ENCODE measurements around the gene TMEM125.

The TMEM125 gene

DNA sequence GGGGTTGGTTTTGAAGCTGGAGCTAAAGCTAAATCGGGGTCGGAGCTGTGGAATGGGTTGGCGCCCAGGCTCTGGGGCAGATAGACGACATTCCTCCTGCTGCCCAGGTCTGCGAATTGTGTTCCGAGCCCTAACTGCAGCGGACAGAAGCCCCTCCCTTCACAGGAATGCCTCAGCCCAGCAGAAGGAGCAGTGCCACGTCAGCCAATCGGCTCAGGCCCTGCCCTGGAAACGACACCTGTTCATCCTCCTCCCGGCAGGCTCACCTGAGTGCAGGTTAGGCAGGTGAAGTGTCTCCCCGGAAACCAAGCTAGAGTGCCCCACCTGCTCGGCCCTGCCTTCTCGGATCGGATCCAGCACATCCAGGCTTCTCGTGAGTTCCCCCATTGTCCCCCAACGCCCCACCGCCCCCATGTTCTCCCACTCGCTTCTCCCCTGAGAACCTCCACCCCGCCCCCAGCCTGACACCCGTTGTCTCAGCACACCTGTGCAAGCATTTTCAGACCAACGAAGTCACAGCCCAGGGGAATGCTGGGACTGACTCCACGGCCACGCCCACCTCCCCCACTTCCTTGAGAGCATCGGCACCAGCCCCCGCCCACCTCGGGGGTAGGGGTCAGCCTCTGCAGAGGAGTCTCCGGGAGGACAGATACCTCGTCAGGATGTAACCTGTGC lies 775 bp downstream of the TMEM125 start:
- no peaks in the 10 kb centered on the region for H3K36me3 ChIP-seq (ENCODE audit: insufficient read depth, low read length)
- H3K4me2 ChIP-seq (ENCODE audit: low read length), result peak overlapping the region; percentile 51
- H3K79me2 ChIP-seq (ENCODE audit: insufficient read depth, low read length), result no peaks in the 10 kb centered on the region
- H3K9me3 ChIP-seq (ENCODE audit: low read length), result no peaks in the 10 kb centered on the region
- H3K4me3 ChIP-seq (ENCODE audit: low read depth, low read length, poor library complexity, severe bottlenecking), result peak overlapping the region; percentile 37
- TF ChIP-seq CTCF (IDR thresholded peaks at IDR 0.05; ENCODE audit: low read length) (no peak), EZH2 (IDR thresholded peaks at IDR 0.05; ENCODE audit: borderline replicate concordance, low read length) (no peak)
- no peaks in the 10 kb centered on the region for H4K20me1 ChIP-seq (ENCODE audit: insufficient read depth, low read length)
- no peak overlapping the region for H3K9ac ChIP-seq (ENCODE audit: low read length)
- no peak overlapping the region for H2AFZ ChIP-seq (ENCODE audit: low read length)
- no peaks in the 10 kb centered on the region for H3F3A ChIP-seq (ENCODE audit: insufficient read depth, low read length)
- no peaks in the 10 kb centered on the region for H3K9me2 ChIP-seq (ENCODE audit: low read depth, low read length)
- peaks cover 3% of the 10 kb centered on the region for H3K4me1 ChIP-seq (ENCODE audit: insufficient read depth, low read length, severe bottlenecking)
- H3K27me3 ChIP-seq (ENCODE audit: insufficient read depth, low read length), result no peaks in the 10 kb centered on the region; the same call in 1 of the 2 replicates
- H3K27ac ChIP-seq (ENCODE audit: low read depth, low read length, poor library complexity, severe bottlenecking), result no peak overlapping the region

DNA sequence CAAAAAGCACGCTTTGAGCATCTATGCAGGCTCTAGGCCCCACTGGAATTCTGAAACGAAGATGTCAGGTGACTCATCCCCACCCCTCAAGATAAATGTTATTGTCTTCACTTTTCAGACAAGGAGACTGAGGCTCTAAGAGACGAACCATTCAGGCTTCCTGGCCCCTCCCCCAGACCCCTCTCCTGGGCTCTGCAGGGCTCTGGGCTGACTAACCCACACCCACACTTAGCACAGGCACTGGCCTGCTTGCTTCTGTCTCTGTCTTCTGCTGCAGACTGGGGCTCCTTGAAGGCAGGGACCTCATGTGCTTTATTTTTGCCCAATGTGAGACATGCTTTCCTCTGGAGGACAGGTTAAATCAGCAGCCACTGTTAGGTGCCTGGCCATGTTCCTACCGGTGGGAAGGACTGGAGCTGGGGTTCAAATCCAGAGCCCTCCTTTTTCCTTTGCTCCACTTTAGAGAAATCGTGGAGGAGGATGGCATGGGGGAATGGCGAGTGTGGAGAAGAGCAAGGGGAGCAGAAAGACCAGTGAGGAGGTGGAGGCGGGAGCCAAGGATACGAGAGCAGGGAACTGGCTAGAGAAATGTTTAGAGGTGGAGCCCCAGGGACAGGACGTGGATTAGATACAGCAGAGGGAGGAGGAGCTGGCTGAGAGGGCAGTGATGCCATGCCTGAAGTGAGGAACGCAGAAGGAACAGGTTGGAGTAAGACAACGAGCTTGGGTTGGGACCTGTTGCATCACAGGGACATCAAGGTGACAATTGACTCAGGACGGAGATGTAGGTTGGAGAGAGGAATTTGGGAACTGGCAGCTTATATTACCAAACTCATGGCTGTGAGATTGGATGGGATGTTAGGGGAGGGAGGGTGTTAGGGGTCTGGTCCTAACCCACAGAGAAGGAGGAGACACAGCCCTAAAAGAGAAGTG lies 1.7 kb downstream of the TMEM125 start:
- Histone ChIP-seq H2AFZ (ENCODE audit: low read length) (no peak overlapping the region), H3K4me3 (ENCODE audit: low read depth, low read length, poor library complexity, severe bottlenecking) (peak overlapping the region; percentile 37), H3K4me2 (ENCODE audit: low read length) (peak overlapping the region; percentile 51)

DNA sequence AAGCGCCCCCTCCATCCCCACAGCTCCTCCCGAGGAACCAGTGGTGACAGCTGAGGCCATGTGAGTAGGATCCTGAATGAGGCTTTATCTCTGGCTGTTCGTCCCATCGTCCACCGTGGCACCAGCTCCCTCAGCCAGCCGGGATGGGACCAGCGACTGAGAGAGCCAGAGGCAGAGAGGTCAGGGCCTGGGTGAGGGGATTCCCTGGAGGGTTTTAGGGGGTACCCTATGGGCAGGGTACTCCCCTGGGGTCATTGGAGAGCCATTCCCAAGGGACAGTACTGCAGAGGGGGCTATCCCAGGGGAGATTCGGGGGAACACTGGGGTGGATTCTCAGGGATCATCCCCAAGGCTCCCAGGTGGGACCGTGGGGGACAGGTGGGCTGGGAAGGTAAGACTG lies 2.4 kb downstream of the TMEM125 start:
- Histone ChIP-seq H3K9me3 (ENCODE audit: low read length) (no peaks in the 10 kb centered on the region), H3K27ac (ENCODE audit: low read depth, low read length, poor library complexity, severe bottlenecking) (no peak overlapping the region), H3K27me3 (ENCODE audit: insufficient read depth, low read length) (peaks cover 6% of the 10 kb centered on the region), H3F3A (ENCODE audit: insufficient read depth, low read length) (no peaks in the 10 kb centered on the region), H3K36me3 (ENCODE audit: insufficient read depth, low read length) (no peaks in the 10 kb centered on the region), H3K9me2 (ENCODE audit: low read depth, low read length) (no peaks in the 10 kb centered on the region), H2AFZ (ENCODE audit: low read length) (no peak overlapping the region), H3K4me3 (ENCODE audit: low read depth, low read length, poor library complexity, severe bottlenecking) (no peak overlapping the region), H4K20me1 (ENCODE audit: insufficient read depth, low read length) (no peaks in the 10 kb centered on the region), H3K9ac (ENCODE audit: low read length) (no peak overlapping the region), H3K4me1 (ENCODE audit: insufficient read depth, low read length, severe bottlenecking) (peaks cover 3% of the 10 kb centered on the region), H3K4me2 (ENCODE audit: low read length) (no peak overlapping the region), H3K79me2 (ENCODE audit: insufficient read depth, low read length) (no peaks in the 10 kb centered on the region)
- TF ChIP-seq CTCF (IDR thresholded peaks at IDR 0.05; ENCODE audit: low read length) (no peak), EZH2 (IDR thresholded peaks at IDR 0.05; ENCODE audit: borderline replicate concordance, low read length) (no peak)

More for the DNA sequence above, 1.7 kb downstream of the TMEM125 start:
- Histone ChIP-seq H3K27me3 (ENCODE audit: insufficient read depth, low read length) (peaks cover 6% of the 10 kb centered on the region), H3K4me1 (ENCODE audit: insufficient read depth, low read length, severe bottlenecking) (peaks cover 3% of the 10 kb centered on the region), H3F3A (ENCODE audit: insufficient read depth, low read length) (no peaks in the 10 kb centered on the region), H3K79me2 (ENCODE audit: insufficient read depth, low read length) (no peaks in the 10 kb centered on the region), H3K36me3 (ENCODE audit: insufficient read depth, low read length) (no peaks in the 10 kb centered on the region), H3K9me2 (ENCODE audit: low read depth, low read length) (no peaks in the 10 kb centered on the region), H4K20me1 (ENCODE audit: insufficient read depth, low read length) (no peaks in the 10 kb centered on the region), H3K9ac (ENCODE audit: low read length) (no peak overlapping the region), H3K27ac (ENCODE audit: low read depth, low read length, poor library complexity, severe bottlenecking) (no peak overlapping the region), H3K9me3 (ENCODE audit: low read length) (no peaks in the 10 kb centered on the region)
- no peak for TF ChIP-seq CTCF (IDR thresholded peaks at IDR 0.05; ENCODE audit: low read length)
- TF ChIP-seq EZH2 (IDR thresholded peaks at IDR 0.05; ENCODE audit: borderline replicate concordance, low read length), result no peak

Data from OCI-LY1 (cell line).